Panc1 (cell line): ENCODE results near the gene RGS10. TPM values are rescaled to one million over a fixed set of nuclear protein-coding genes. Genes with fewer than 3 reads are reported as not detected.

ENCODE experiments used
- ATAC-seq: fragments of 200-7000 bp; cut with Tn5 transposase; 2 replicates; pipeline ENCODE4 v1.9.1; 2020; ENCODE audit warnings: mild to moderate bottlenecking, moderate library complexity
- BruUV-seq: library from RNA; stranded (reverse); fragments of 400-500 nt; replicated peaks from 2 replicates; lab custom pipeline; 2021; lab: Mats Ljungman, UMichigan
- CTCF ChIA-PET: fragments of 300-600 bp; sonication (Branson Sonifier 250); formaldehyde crosslinking; loops from one replicate; lab custom pipeline; 2022; ENCODE audit warnings: antibody characterized with exemption; lab: Charles Lee
- POLR2A ChIA-PET: fragments of 300-600 bp; sonication (Branson Sonifier 250); formaldehyde crosslinking; loops from one replicate; lab custom pipeline; 2022; ENCODE audit warnings: antibody characterized with exemption; lab: Charles Lee
- DNase-seq: peaks from one replicate; pipeline ENCODE4 v3.0.0-alpha.2; 2010; ENCODE audit warnings: low read depth, low spot score
- H3K27ac ChIP-seq: 2 replicates; pipeline ENCODE4 v1.5.1; 2011; ENCODE audit warnings: mild to moderate bottlenecking, low read length, inconsistent platforms
- H3K27me3 ChIP-seq: fragments of 200-500 bp; sonication (Bioruptor generic); 2 replicates; pipeline ENCODE4 v1.6.0; 2014; ENCODE audit warnings: low read length, inconsistent platforms; ENCODE audit not compliant: control insufficient read depth, insufficient read depth
- H3K36me3 ChIP-seq: fragments of 200-500 bp; sonication (Bioruptor generic); 2 replicates; pipeline ENCODE4 v1.5.1; 2014; ENCODE audit warnings: inconsistent platforms, mild to moderate bottlenecking, low read length, moderate library complexity; ENCODE audit not compliant: control insufficient read depth, insufficient read depth
- H3K4me1 ChIP-seq: 2 replicates; pipeline ENCODE4 v1.5.1; 2011; ENCODE audit warnings: inconsistent platforms, mild to moderate bottlenecking, low read length, moderate library complexity; ENCODE audit not compliant: control insufficient read depth, insufficient read depth
- H3K4me3 ChIP-seq, 2 experiments: 2 replicates each; pipeline ENCODE4 v1.5.1; 2011 to 2012; ENCODE audit warnings: low read depth in 2 of 2, low read length in 2 of 2, mild to moderate bottlenecking in 2 of 2, inconsistent platforms in 1 of 2, moderate library complexity in 1 of 2
- H3K9me3 ChIP-seq: fragments of 200-500 bp; sonication (Bioruptor generic); 2 replicates; pipeline ENCODE4 v1.5.1; 2014; ENCODE audit warnings: low read depth, mild to moderate bottlenecking, inconsistent platforms, low read length, moderate library complexity; ENCODE audit not compliant: control insufficient read depth, insufficient read depth
- CTCF ChIP-seq: fragments of 450-650 bp; IDR thresholded peaks from 2 replicates; pipeline ENCODE4 v1.5.1; 2017; ENCODE audit warnings: mild to moderate bottlenecking
- POLR2AphosphoS5 ChIP-seq: IDR thresholded peaks from 2 replicates; pipeline ENCODE4 v1.6.1; 2012; ENCODE audit warnings: mild to moderate bottlenecking, low read depth, low read length, moderate library complexity
- REST ChIP-seq, 2 experiments: IDR thresholded peaks; 2 replicates each; pipeline ENCODE4 v1.6.1; 2011 to 2012; ENCODE audit warnings: low read depth in 2 of 2, control low read depth in 1 of 2, low read length in 1 of 2, mild to moderate bottlenecking in 1 of 2, moderate library complexity in 1 of 2; ENCODE audit not compliant: insufficient read depth in 1 of 2
- SIN3A ChIP-seq: IDR thresholded peaks from 2 replicates; pipeline ENCODE4 v1.6.1; 2012; ENCODE audit warnings: low read depth, mild to moderate bottlenecking, low read length, moderate library complexity, borderline replicate concordance; ENCODE audit not compliant: insufficient read depth
- TCF7L2 ChIP-seq: IDR thresholded peaks from 2 replicates; pipeline ENCODE4 v1.6.1; 2011; ENCODE audit warnings: mild to moderate bottlenecking, low read depth, low read length, inconsistent platforms
- in situ Hi-C: cut with HindIII; loops from 2 replicates; pipeline ENCODE4 v1.10.0; 2016; ENCODE audit warnings: low sequenced_read_pairs, low pct_unique_long_range_greater_than_20kb
- intact Hi-C: fragments of 100-400 bp; cut with micrococcal nuclease; formaldehyde crosslinking; loops from one replicate; pipeline ENCODE4 v1.10.0; 2022; ENCODE audit not compliant: unreplicated experiment
- total RNA-seq: library from RNA; stranded (reverse); gene quantifications from one replicate; pipeline ENCODE4 v1.2.1, GENCODE V29; 2021; ENCODE audit not compliant: unreplicated experiment

Gene RGS10
- total RNA-seq, 1 experiment from 2014 or later: 68.6 TPM

GRCh38 chr10:119545310-119545709, 2.8 kb upstream of the RGS10 start:
- H3K4me3 ChIP-seq: no peak overlapping the region
- no TSS peak for BruUV-seq
- CTCF ChIA-PET: interaction anchor here (1.2 kb wide), 1 partner anchor 346 kb away, joined by 4 read pairs; no protein-coding TSS in a partner anchor
- H3K9me3 ChIP-seq: no peaks in the 10 kb centered on the region
- peaks cover 33% of the 10 kb centered on the region for H3K4me1 ChIP-seq
- DNase-seq: no peak
- ATAC-seq: no peak
- no peak overlapping the region; the same call in 1 of the 2 replicates for H3K27ac ChIP-seq
- intact Hi-C loops (no loop called here), in situ Hi-C loops (no loop called here)
- no peak for TF ChIP-seq SIN3A
- TF ChIP-seq CTCF: no peak
- no peak for TF ChIP-seq POLR2AphosphoS5
- no peak for TF ChIP-seq REST (IDR thresholded peaks at IDR 0.05; ENCODE audit: insufficient read depth in 1 of 2, low read depth in 2 of 2, low read length in 1 of 2)
- no peak for TF ChIP-seq TCF7L2
- no peaks in the 10 kb centered on the region for H3K27me3 ChIP-seq
- POLR2A ChIA-PET: no interaction called here
- no peaks in the 10 kb centered on the region; the same call in 1 of the 2 replicates for H3K36me3 ChIP-seq

- Histone ChIP-seq H3K4me3 (peak overlapping the region; percentile 75 to 82; a peak in 3 of 4 replicates), H3K4me1 (peaks cover 44% of the 10 kb centered on the region), H3K27me3 (no peaks in the 10 kb centered on the region), H3K27ac (peak overlapping the region; percentile 68), H3K9me3 (no peaks in the 10 kb centered on the region), H3K36me3 (no peaks in the 10 kb centered on the region; the same call in 1 of the 2 replicates)
- ATAC-seq (no peak), DNase-seq (no peak)
- ChIA-PET POLR2A (no interaction called here), CTCF (interaction anchor here (0.7 to 1.4 kb wide), 3 partner anchors 14 to 344 kb away, joined by 3 to 4 read pairs (median 3); no protein-coding TSS in a partner anchor)
- in situ Hi-C loops: no loop called here
- TSS peak; percentile 96 for BruUV-seq
- no peak for TF ChIP-seq POLR2AphosphoS5
- TF ChIP-seq CTCF: peak; percentile 11; the same call in 1 of the 2 replicates
- TF ChIP-seq REST (IDR thresholded peaks at IDR 0.05; ENCODE audit: insufficient read depth in 1 of 2, low read depth in 2 of 2, low read length in 1 of 2): no peak
- intact Hi-C loops: no loop called here
Measured at GRCh38 chr10:119543814-119544642, 1.5 kb upstream of the RGS10 start.
